OCI-LY3 (cell line): ENCODE results near the gene LEFTY2.
"Not testable (repeated sequence)": the region's sequence is repeated elsewhere in the genome, so short reads cannot be mapped to it uniquely, and the experiment has no call there.

ENCODE experiments used
- H2AFZ ChIP-seq: fragments of 200-600, 300-600 bp; shearing (Covaris generic); 2 replicates; pipeline ENCODE4 v1.6.0; 2014; ENCODE audit warnings: antibody characterized with exemption, low read depth, low read length
- H3K27ac ChIP-seq: fragments of 200-600, 300-600 bp; sonication (generic); 2 replicates; pipeline ENCODE4 v1.5.1; 2014; ENCODE audit warnings: mild to moderate bottlenecking, low read length, moderate library complexity, mixed read lengths
- H3K27me3 ChIP-seq: fragments of 200-600, 300-600 bp; sonication (generic); 2 replicates; pipeline ENCODE4 v1.6.1; 2014; ENCODE audit warnings: low read depth, low read length, mixed read lengths
- H3K36me3 ChIP-seq: fragments of 200-600, 300-600 bp; sonication (generic); replicated peaks from 2 replicates; pipeline ENCODE3; 2014; ENCODE audit warnings: low read depth, low read length, mixed read lengths
- H3K4me1 ChIP-seq: fragments of 300-600, 200-600 bp; sonication (generic); 2 replicates; pipeline ENCODE4 v1.6.1; 2014; ENCODE audit warnings: low read length, mixed read lengths
- H3K4me2 ChIP-seq: fragments of 200-600, 300-600 bp; sonication (generic); 2 replicates; pipeline ENCODE4 v1.6.1; 2014; ENCODE audit warnings: low read length, mixed read lengths
- H3K4me3 ChIP-seq: fragments of 300-600, 200-600 bp; sonication (generic); 2 replicates; pipeline ENCODE4 v1.5.1; 2014; ENCODE audit warnings: antibody characterized with exemption, mild to moderate bottlenecking, low read length, moderate library complexity
- H3K79me2 ChIP-seq: fragments of 300-600, 200-600 bp; shearing (Covaris generic); 2 replicates; pipeline ENCODE4 v1.6.1; 2014; ENCODE audit warnings: mild to moderate bottlenecking, low read length, mixed read lengths
- H3K9ac ChIP-seq: fragments of 300-600, 200-600 bp; shearing (Covaris generic); 2 replicates; pipeline ENCODE4 v1.6.0; 2014; ENCODE audit warnings: mild to moderate bottlenecking, low read length, moderate library complexity
- H3K9me3 ChIP-seq: fragments of 200-600, 300-600 bp; shearing (Covaris generic); 2 replicates; pipeline ENCODE4 v1.6.1; 2014; ENCODE audit warnings: low read length, mixed read lengths; ENCODE audit not compliant: insufficient read depth
- H4K20me1 ChIP-seq: fragments of 200-600, 300-600 bp; sonication (generic); 2 replicates; pipeline ENCODE4 v1.6.1; 2016; ENCODE audit warnings: low read length, mixed read lengths; ENCODE audit not compliant: insufficient read depth
- EZH2phosphoT487 ChIP-seq: fragments of 200-600 bp; shearing (Covaris generic); IDR thresholded peaks from 2 replicates; pipeline ENCODE4 v1.6.1; 2018; ENCODE audit warnings: antibody characterized with exemption, mixed run types, low read depth
- TF ChIP-seq, protein P1 (sequence below): fragments of 200-600, 300-600 bp; sonication (generic); IDR thresholded peaks from 2 replicates; pipeline ENCODE4 v1.5.1; 2014; ENCODE audit warnings: antibody characterized with exemption, low read length, low read depth

The LEFTY2 gene

DNA sequence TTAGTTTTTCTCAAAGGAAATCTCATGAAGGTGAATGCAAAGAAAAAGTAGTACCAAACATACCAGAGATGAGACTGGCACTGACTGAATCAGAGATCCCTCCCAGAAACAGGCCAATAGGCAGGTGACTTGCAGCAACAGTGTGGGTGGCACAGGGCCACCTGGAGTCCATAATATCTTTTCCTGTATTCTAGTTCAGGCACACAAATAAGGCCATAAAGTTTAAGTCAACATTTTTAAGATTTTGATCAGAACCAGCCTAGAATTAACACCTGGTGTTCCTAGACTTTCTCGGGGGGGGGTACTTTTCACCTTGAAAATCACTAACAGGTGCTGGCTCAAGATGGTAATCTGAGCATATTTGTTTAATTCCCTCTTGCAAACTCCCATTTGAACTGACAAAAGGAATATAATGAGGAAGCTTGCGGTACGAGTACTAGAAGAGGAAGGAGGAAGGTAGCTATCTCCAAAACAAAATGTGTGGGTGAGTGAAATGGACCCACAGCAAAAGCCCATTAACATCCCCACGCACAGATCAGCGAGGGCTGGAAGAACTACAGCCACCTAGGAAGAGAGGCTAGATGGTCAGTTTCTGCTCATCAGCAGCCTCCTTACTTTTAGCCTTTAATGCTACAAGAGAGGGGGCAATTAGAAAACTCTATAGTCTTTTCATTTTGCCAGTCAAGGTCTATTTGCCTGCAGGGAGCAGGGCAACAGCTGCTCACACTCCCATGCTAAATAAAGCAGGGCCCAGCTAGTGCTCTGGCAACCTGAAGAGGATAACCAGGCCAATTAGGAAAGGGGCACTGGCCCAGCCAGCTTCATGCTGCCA, 39.2 kb upstream of the LEFTY2 start:
- no peaks in the 10 kb centered on the region for H3K4me1 ChIP-seq
- H3K36me3 ChIP-seq: peaks cover 47% of the 10 kb centered on the region
- peaks cover 4% of the 10 kb centered on the region; the same call in 1 of the 2 replicates for H3K9me3 ChIP-seq
- no peak overlapping the region for H2AFZ ChIP-seq
- H3K9ac ChIP-seq: no peak overlapping the region
- H4K20me1 ChIP-seq: 0 out of 2 replicates have a peak, but pooled peaks cover 2% of the 10 kb centered on the region
- H3K79me2 ChIP-seq: no peaks in the 10 kb centered on the region
- TF ChIP-seq EZH2phosphoT487: no peak
- TF ChIP-seq, protein P1, sequence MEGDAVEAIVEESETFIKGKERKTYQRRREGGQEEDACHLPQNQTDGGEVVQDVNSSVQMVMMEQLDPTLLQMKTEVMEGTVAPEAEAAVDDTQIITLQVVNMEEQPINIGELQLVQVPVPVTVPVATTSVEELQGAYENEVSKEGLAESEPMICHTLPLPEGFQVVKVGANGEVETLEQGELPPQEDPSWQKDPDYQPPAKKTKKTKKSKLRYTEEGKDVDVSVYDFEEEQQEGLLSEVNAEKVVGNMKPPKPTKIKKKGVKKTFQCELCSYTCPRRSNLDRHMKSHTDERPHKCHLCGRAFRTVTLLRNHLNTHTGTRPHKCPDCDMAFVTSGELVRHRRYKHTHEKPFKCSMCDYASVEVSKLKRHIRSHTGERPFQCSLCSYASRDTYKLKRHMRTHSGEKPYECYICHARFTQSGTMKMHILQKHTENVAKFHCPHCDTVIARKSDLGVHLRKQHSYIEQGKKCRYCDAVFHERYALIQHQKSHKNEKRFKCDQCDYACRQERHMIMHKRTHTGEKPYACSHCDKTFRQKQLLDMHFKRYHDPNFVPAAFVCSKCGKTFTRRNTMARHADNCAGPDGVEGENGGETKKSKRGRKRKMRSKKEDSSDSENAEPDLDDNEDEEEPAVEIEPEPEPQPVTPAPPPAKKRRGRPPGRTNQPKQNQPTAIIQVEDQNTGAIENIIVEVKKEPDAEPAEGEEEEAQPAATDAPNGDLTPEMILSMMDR: no peak
- H3K27ac ChIP-seq: no peak overlapping the region
- H3K4me2 ChIP-seq: no peak overlapping the region
- H3K27me3 ChIP-seq: no peaks in the 10 kb centered on the region
- H3K4me3 ChIP-seq: no peak overlapping the region

- no peak overlapping the region for H3K9ac ChIP-seq
- H3K27ac ChIP-seq: no peak overlapping the region
- H2AFZ ChIP-seq: no peak overlapping the region
- H3K36me3 ChIP-seq: peaks cover 41% of the 10 kb centered on the region
- peaks cover 4% of the 10 kb centered on the region; the same call in 1 of the 2 replicates for H3K9me3 ChIP-seq
- no peak overlapping the region for H3K4me2 ChIP-seq
- no peaks in the 10 kb centered on the region for H4K20me1 ChIP-seq
- H3K27me3 ChIP-seq: no peaks in the 10 kb centered on the region
- TF ChIP-seq EZH2phosphoT487: no peak
- TF ChIP-seq, protein P1: no peak
- no peaks in the 10 kb centered on the region for H3K4me1 ChIP-seq
- H3K79me2 ChIP-seq: no peaks in the 10 kb centered on the region
- no peak overlapping the region for H3K4me3 ChIP-seq
These were observed 38.4 kb upstream of the LEFTY2 start for GRCh38 chr1:225979421-225979820.

GRCh38 chr1:225977937-225978748, 37.1 kb upstream of the LEFTY2 start:
- Histone ChIP-seq H3K4me1 (no peaks in the 10 kb centered on the region), H3K27ac (no peak overlapping the region), H3K4me3 (no peak overlapping the region), H3K79me2 (no peaks in the 10 kb centered on the region), H3K27me3 (no peaks in the 10 kb centered on the region), H4K20me1 (no peaks in the 10 kb centered on the region), H3K9ac (no peak overlapping the region), H3K36me3 (peaks cover 34% of the 10 kb centered on the region), H2AFZ (no peak overlapping the region), H3K9me3 (peaks cover 4% of the 10 kb centered on the region; the same call in 1 of the 2 replicates), H3K4me2 (no peak overlapping the region)
- TF ChIP-seq EZH2phosphoT487: no peak
- TF ChIP-seq, protein P1: peak; percentile 24; the same call in 1 of the 2 replicates

GRCh38 chr1:225975146-225975545, 34.1 kb upstream of the LEFTY2 start:
- Histone ChIP-seq H2AFZ (0 out of 2 replicates have a peak overlapping the region, but pooled peaks have one; percentile 5), H3K4me2 (peak overlapping the region; percentile 72), H3K4me3 (peak overlapping the region; percentile 71), H3K9ac (peak overlapping the region; percentile 39)
- not testable (repeated sequence) for H4K20me1 ChIP-seq, H3K27me3 ChIP-seq, H3K4me1 ChIP-seq, H3K27ac ChIP-seq, H3K9me3 ChIP-seq, H3K36me3 ChIP-seq, H3K79me2 ChIP-seq
